ENCODE results near the gene ATXN2. TPM values are rescaled to one million over a fixed set of nuclear protein-coding genes. Genes with fewer than 3 reads are reported as not detected.
A peak's percentile ranks its signal among the peaks of the same experiment; 100 is the strongest.

Gene ATXN2
- total and polyA plus RNA-seq, 8 donors, result 12.9 to 28.2 (median 19.4) TPM

GRCh38 chr12:111424189-111424792, 174.8 kb downstream of the ATXN2 start:
- no peaks in the 10 kb centered on the region for H3K4me1 ChIP-seq
- DNase-seq, result peak in 1 of 6 donors; percentile 59
- H3K27ac ChIP-seq, result no peak overlapping the region
- FAIRE-seq, result no peak
- 91 to 98% methylated on average over 11 of the region's 11 CpGs for whole genome bisulfite sequencing, 2 donors
- H3K27me3 ChIP-seq, result no peaks in the 10 kb centered on the region
- intact Hi-C loops (cut with DNase I), result no loop called here
- no peak for TF ChIP-seq CTCF (IDR thresholded peaks at IDR 0.05)
- no peaks in the 10 kb centered on the region for H3K36me3 ChIP-seq
- H3K9me3 ChIP-seq, result no peaks in the 10 kb centered on the region
- ATAC-seq, result no peak
- no peak overlapping the region for H3K4me3 ChIP-seq

DNA sequence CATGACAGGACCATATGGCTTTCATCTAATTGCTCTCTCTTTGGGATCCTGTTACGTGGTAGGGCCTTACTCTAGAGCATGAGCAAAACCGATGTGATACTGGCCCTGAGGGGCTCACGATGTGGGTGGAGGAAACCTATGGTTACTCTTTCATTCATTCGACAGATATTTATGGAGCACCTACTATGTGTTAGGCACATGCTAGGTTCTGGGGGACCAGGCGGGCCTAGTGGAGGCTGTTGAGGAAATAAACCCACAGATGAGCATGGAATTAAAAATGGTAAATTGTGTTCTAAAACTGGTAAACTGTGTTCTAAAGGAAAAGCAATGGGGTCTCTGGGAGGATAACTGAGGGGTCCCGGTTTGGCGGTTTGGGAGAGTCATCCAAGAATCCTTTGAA, 178.6 kb downstream of the ATXN2 start:
- no peaks in the 10 kb centered on the region for H3K9me3 ChIP-seq
- intact Hi-C loops (cut with DNase I), result no loop called here
- H3K4me3 ChIP-seq, result no peak overlapping the region
- peaks cover 0 to 8% (median 0%) of the 10 kb centered on the region in 3 donors for H3K36me3 ChIP-seq
- DNase-seq (no peak), FAIRE-seq (no peak), ATAC-seq (no peak)
- 88 to 92% methylated on average over 7 of the region's 7 CpGs for whole genome bisulfite sequencing, 2 donors
- H3K27ac ChIP-seq, result no peak overlapping the region
- TF ChIP-seq CTCF (IDR thresholded peaks at IDR 0.05), result no peak
- H3K27me3 ChIP-seq, result no peaks in the 10 kb centered on the region
- H3K4me1 ChIP-seq, result no peaks in the 10 kb centered on the region

DNA sequence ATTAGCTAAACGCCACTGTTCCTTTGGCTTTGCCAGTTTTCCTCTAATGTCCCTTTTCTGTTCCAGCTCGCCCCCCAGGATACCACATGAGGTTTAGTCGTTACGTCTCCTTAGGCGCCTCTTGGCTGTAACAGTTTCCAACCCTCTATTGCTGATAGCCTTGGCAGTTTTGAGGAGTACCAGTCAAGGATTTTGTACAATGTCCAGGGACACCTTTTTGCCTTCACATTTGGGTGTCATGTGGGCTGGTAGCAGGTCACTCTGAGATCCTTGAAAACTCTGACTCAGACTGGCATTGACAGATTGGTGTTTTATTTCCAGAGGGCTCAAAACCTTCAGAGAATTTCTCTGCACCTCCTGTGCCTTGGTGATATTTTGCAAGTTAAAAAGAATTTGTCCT, 179.3 kb downstream of the ATXN2 start:
- WGBS, 2 donors, result 91 to 95% methylated on average over 5 of the region's 5 CpGs
- no peak for FAIRE-seq
- no peak for ATAC-seq
- H3K4me3 ChIP-seq, result no peak overlapping the region
- TF ChIP-seq CTCF (IDR thresholded peaks at IDR 0.05), result no peak
- no peaks in the 10 kb centered on the region for H3K27me3 ChIP-seq
- H3K36me3 ChIP-seq, result peaks cover 0 to 8% (median 0%) of the 10 kb centered on the region in 3 donors
- H3K27ac ChIP-seq, result no peak overlapping the region
- intact Hi-C loops (cut with DNase I), result no loop called here
- H3K9me3 ChIP-seq, result no peaks in the 10 kb centered on the region
- H3K4me1 ChIP-seq, result no peaks in the 10 kb centered on the region
- no peak for DNase-seq

GRCh38 chr12:111418594-111418880, 180.6 kb downstream of the ATXN2 start:
- Histone ChIP-seq H3K9me3 (no peaks in the 10 kb centered on the region), H3K4me1 (no peaks in the 10 kb centered on the region), H3K27me3 (no peaks in the 10 kb centered on the region), H3K4me3 (no peak overlapping the region), H3K36me3 (peaks cover 0 to 8% (median 0%) of the 10 kb centered on the region in 3 donors), H3K27ac (no peak overlapping the region)
- FAIRE-seq (no peak), DNase-seq (peak in 1 of 6 donors; percentile 59), ATAC-seq (no peak)
- no peak for TF ChIP-seq CTCF (IDR thresholded peaks at IDR 0.05)
- intact Hi-C loops (cut with DNase I), result no loop called here
- WGBS, 2 donors, result 93% methylated on average over 29 to 30 of the region's 30 CpGs

GRCh38 chr12:111417784-111418593, 181.1 kb downstream of the ATXN2 start:
- Histone ChIP-seq H3K4me3 (no peak overlapping the region), H3K27ac (no peak overlapping the region), H3K36me3 (peaks cover 0 to 8% (median 0%) of the 10 kb centered on the region in 3 donors), H3K27me3 (no peaks in the 10 kb centered on the region), H3K4me1 (peaks cover 0 to 3% (median 0%) of the 10 kb centered on the region in 3 donors), H3K9me3 (no peaks in the 10 kb centered on the region)
- DNase-seq (peak in 1 of 6 donors; percentile 60), ATAC-seq (no peak), FAIRE-seq (no peak)
- WGBS, 2 donors, result 89 to 93% methylated on average over 43 to 67 of the region's 67 CpGs
- TF ChIP-seq CTCF (IDR thresholded peaks at IDR 0.05), result no peak
- intact Hi-C loops (cut with DNase I), result no loop called here
